GM18867 (cell line): Measurements from ENCODE around the gene CHRDL1.
"Not testable (repeated sequence)": the region's sequence is repeated elsewhere in the genome, so short reads cannot be mapped to it uniquely, and the experiment has no call there.

Source experiments
- ATAC-seq: cut with Tn5 transposase; IDR thresholded peaks from one replicate; pipeline ENCODE4 v1.9.1; 2021; ENCODE audit warnings: mild to moderate bottlenecking, moderate library complexity; ENCODE audit not compliant: unreplicated experiment

Gene CHRDL1

GRCh38 chrX:110795645-110796406 lies at the start of gene CHRDL1:
TSS of gene CHRDL1 (minus strand) at chrX:110795817. CDS start at chrX:110792181, 3,636 bp downstream.
- no peak for ATAC-seq

- ATAC-seq = no peak
Observed at GRCh38 chrX:110836982-110837381, 41.4 kb upstream of the CHRDL1 start.

- no peak for ATAC-seq
Observed at GRCh38 chrX:110836451-110836850, 40.8 kb upstream of the CHRDL1 start.

- no peak for ATAC-seq
Observed at GRCh38 chrX:110836001-110836400, 40.4 kb upstream of the CHRDL1 start.

GRCh38 chrX:110825972-110826371 lies 30.4 kb upstream of the CHRDL1 start:
- ATAC-seq = no peak

- ATAC-seq = not testable (repeated sequence)
Observed at GRCh38 chrX:110816543-110816942, 20.9 kb upstream of the CHRDL1 start.

- no peak for ATAC-seq
Observed at GRCh38 chrX:110806145-110806544, 10.5 kb upstream of the CHRDL1 start.

GRCh38 chrX:110805303-110805702 lies 9.7 kb upstream of the CHRDL1 start:
- no peak for ATAC-seq

GRCh38 chrX:110804446-110804845 lies 8.8 kb upstream of the CHRDL1 start:
- no peak for ATAC-seq

- no peak for ATAC-seq
Observed at GRCh38 chrX:110803506-110803905, 7.9 kb upstream of the CHRDL1 start.

GRCh38 chrX:110796407-110796697 lies 735 bp upstream of the CHRDL1 start:
- no peak for ATAC-seq

GRCh38 chrX:110794601-110795000 lies 1.0 kb downstream of the CHRDL1 start:
- no peak for ATAC-seq

- no peak for ATAC-seq
Observed at GRCh38 chrX:110791071-110791470, 4.5 kb downstream of the CHRDL1 start.

GRCh38 chrX:110786486-110786885 lies 9.1 kb downstream of the CHRDL1 start:
- no peak for ATAC-seq

- no peak for ATAC-seq
Observed at GRCh38 chrX:110759785-110760184, 35.8 kb downstream of the CHRDL1 start.

- ATAC-seq = no peak
Observed at GRCh38 chrX:110758781-110759422, 36.7 kb downstream of the CHRDL1 start.

- no peak for ATAC-seq
Observed at GRCh38 chrX:110755611-110756010, 40.0 kb downstream of the CHRDL1 start.

GRCh38 chrX:110755061-110755460 lies 40.6 kb downstream of the CHRDL1 start:
- no peak for ATAC-seq

- no peak for ATAC-seq
Observed at GRCh38 chrX:110750526-110751189, 45.0 kb downstream of the CHRDL1 start.

GRCh38 chrX:110748256-110748806 lies 47.3 kb downstream of the CHRDL1 start:
- no peak for ATAC-seq

GRCh38 chrX:110746014-110746413 lies 49.6 kb downstream of the CHRDL1 start:
- ATAC-seq = no peak

- no peak for ATAC-seq
Observed at GRCh38 chrX:110745288-110745687, 50.3 kb downstream of the CHRDL1 start.
